ENCODE results near the gene TP73. TPM values are rescaled to one million over a fixed set of nuclear protein-coding genes. Genes with fewer than 3 reads are reported as not detected.

TP73 gene
- total RNA-seq, 1 donor from 2014 or later = 3.6 TPM

- DNase-seq (no peak), ATAC-seq (no peak)
- Histone ChIP-seq H3K4me1 (peaks cover 36% of the 10 kb centered on the region), H3K4me3 (peak overlapping the region; percentile 77), H3K27ac (no peak overlapping the region), H3K9me3 (no peaks in the 10 kb centered on the region), H3K27me3 (ENCODE audit: low read depth) (peaks cover 5% of the 10 kb centered on the region), H3K36me3 (no peaks in the 10 kb centered on the region)
- TF ChIP-seq CTCF (IDR thresholded peaks at IDR 0.05) = no peak
- intact Hi-C loops (cut with DNase I) = no loop called here
These were observed 119.1 kb downstream of the TP73 start for GRCh38 chr1:3771108-3772026.

- Histone ChIP-seq H3K27ac (peak overlapping the region; percentile 73), H3K9me3 (no peaks in the 10 kb centered on the region), H3K4me1 (peaks cover 41% of the 10 kb centered on the region), H3K36me3 (no peaks in the 10 kb centered on the region), H3K27me3 (ENCODE audit: low read depth) (peaks cover 4% of the 10 kb centered on the region), H3K4me3 (peak overlapping the region; percentile 77)
- TF ChIP-seq CTCF (IDR thresholded peaks at IDR 0.05) = no peak
- DNase-seq (peak; percentile 96), ATAC-seq (peak; percentile 91 to 93)
- intact Hi-C loops (cut with DNase I) = no loop called here
These were observed 119.9 kb downstream of the TP73 start for GRCh38 chr1:3772027-3772714.

- Histone ChIP-seq H3K27ac (peak within 1 kb of the TSS; percentile 73), H3K27me3 (ENCODE audit: low read depth) (no peaks in the 10 kb centered on the region), H3K9me3 (no peaks in the 10 kb centered on the region), H3K4me3 (peak within 1 kb of the TSS; percentile 77), H3K36me3 (no peaks in the 10 kb centered on the region), H3K4me1 (peaks cover 41% of the 10 kb centered on the region)
- intact Hi-C loops (cut with DNase I) = no loop called here
- ATAC-seq (peak; percentile 20 to 57), DNase-seq (peak; percentile 62)
- TF ChIP-seq CTCF (IDR thresholded peaks at IDR 0.05) = no peak
These were observed 120.6 kb downstream of the TP73 start, which contains the start of gene SMIM1 for GRCh38 chr1:3772715-3773571. Gene SMIM1 (plus strand): TSS chr1:3772749. CDS start chr1:3775374, 2,625 bp downstream.

- intact Hi-C loops (cut with DNase I) = no loop called here
- H3K27ac ChIP-seq = no peak overlapping the region
- TF ChIP-seq CTCF (IDR thresholded peaks at IDR 0.05) = no peak
- DNase-seq = no peak
- ATAC-seq = no peak
- peaks cover 1% of the 10 kb centered on the region for H3K36me3 ChIP-seq
- peaks cover 41% of the 10 kb centered on the region for H3K4me1 ChIP-seq
- H3K27me3 ChIP-seq (ENCODE audit: low read depth) = no peaks in the 10 kb centered on the region
- H3K4me3 ChIP-seq = peak overlapping the region; percentile 77
- no peaks in the 10 kb centered on the region for H3K9me3 ChIP-seq
These were observed 121.4 kb downstream of the TP73 start for GRCh38 chr1:3773572-3774275.

All from lower lobe of right lung (tissue), 2 donors.